HPDE6-E6E7 (cell line): ENCODE data around the gene SUGP2.
"Not testable (repeated sequence)": the region's sequence is repeated elsewhere in the genome, so short reads cannot be mapped to it uniquely, and the experiment has no call there.

Source experiments
- DNase-seq: peaks from one replicate; pipeline ENCODE4 v3.0.0; 2011; ENCODE audit warnings: missing footprints; ENCODE audit errors: extremely low spot score

SUGP2 gene

DNA sequence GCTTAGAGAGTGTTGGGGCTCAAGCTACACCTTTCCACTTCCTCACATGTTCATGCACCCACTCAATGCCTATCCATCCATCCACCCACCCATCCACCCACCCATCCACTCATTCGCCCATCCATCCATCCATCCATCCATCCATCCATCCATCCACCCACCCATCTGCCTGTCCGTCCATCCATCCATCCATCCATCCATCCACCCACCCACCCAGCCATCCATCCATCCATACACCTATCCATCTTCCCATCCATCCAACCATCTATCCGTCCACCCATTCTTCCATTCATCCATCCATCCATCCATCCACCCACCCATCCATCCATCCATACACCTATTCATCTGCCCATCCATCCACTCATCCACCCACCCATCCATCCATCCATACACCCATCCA, 79.2 kb downstream of the SUGP2 start:
- DNase-seq, result no peak

DNA sequence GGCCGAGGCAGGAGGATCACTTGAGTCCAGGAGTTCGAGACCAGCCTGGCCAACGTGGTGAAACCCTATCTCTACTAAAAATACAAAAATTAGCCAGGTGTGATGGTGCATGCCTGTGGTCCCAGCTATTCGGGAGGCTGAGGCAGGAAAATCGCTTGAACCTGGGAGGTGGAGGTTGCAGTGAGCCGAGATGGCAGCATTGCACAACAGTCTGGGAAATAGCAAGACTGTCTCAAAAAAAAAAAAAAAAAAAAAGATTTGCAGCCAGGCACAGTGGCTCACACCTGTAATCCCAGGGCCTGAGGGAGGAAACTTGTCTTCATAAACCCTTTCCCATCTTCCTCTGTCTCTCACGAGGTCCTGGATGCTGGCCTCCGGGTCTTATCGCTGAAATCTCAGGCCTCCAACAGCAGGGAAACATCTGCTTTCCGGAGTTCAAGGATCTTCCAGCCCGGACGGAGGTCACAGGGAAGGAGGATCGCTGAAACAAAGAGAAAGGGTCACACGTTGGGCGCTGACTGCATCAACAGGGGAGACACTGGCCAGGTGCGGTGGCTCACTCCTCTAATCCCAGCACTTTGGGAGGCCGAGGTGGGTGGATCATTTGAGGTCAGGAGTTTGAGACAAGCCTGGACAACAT, 80.8 kb downstream of the SUGP2 start:
- DNase-seq, result not testable (repeated sequence)

DNA sequence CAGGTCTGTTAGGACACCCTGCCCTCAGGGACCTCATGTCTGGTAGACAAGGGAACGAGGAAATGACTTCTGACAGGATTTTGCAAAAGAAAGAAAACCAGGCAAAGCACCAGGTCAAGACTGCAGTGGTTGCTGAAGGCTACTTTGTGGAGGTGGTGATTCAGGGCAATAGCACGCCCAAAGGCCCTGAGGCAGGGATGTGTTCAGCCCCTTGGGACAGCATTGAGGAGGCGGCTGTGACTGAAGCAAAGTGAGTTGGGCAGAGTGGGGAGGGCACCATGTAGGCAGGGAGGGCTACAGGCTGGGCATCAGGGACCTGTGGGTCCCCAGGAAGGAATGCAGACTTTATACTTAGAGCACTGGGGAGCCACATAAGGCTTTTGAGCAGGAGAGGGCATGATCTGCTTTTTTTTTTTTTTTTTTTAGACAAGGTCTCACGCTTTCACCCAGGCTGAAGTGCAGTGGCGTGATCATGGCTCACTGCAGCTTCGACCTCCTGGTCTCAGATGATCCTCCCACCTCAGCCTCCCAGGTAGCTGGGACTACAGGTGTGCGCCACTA, 81.5 kb downstream of the SUGP2 start:
- DNase-seq, result peak; percentile 93

DNA sequence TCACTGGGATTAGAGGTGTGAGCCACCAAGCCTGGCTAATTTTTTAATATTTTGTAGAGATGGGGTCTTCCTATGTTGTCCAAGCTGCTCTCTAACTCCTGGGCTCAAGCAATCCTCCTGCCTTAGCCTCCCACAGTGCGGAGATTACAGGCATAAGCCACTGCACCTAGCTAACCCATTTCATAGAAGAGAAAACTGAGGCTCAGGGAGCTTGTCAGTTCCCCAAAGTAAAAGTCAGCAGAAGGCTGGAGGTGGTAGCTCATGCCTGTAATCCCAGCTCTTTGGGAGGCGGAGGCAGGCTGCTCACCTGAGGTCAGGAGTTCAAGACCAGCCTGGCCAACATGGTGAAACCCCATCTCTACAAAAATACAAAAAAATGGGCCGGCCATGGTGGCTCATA, 83.5 kb downstream of the SUGP2 start:
- no peak for DNase-seq

DNA sequence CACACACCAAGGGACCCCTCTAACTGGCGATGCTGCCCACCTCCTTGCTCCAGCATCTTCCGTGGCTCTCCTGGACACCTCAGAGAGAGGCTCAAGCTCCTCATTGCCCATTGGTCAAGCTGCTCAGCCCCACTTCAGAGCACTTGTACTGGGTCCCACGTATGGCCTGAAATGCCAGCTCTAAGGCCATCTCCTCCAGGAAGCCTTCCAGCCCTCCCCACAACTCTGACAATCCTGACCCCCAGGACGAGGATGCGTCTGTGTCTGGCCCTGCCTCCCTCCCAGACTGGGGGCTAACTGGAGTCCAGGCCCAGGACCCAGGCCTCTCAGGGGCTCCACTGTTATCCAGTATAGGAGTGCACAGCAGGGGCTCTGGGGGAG, 84.4 kb downstream of the SUGP2 start:
- no peak for DNase-seq

DNA sequence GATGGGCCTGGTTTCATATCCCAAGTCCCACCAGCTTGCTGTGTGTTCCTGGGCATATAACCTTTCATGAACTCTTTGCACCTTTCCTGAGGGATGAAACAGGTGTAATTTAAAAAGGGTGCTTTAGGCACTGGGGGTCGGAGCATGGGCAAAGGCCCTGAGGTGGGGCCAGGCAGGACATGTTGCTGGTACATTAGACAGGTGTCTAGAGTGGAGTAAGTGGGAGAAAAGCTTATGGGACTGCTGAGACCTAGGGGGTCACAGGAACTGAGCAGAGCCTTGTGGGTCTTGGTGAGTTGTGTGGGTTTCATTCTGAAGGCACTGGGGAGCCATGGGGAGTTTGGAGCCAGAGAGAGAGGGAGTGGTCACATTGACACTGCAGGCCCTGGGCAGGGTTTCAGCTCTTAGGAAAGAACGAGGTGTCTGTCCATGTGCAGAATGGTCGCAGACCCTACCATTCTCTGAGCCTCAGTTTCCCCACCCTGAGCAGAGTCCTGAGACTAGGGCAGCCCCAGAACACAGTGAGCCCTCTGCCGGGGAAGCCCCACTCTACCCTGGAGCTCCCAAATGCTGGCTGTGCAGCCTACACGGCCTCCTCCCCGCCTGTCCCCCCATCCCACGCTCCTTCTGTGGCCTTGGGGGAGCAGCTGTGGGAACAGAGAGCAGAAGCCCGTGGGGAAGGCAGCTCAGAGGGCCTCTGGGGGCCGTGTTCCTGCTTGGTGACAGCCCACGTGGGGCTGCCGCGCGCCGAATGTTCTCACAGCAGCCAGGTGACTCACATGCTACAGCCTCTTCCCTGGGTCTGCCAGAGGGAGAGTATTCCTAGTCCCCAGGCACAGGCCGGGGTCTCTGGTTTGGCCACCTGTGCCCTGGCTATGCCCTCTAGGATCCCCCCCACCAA, 85.0 kb downstream of the SUGP2 start:
- no peak for DNase-seq

DNA sequence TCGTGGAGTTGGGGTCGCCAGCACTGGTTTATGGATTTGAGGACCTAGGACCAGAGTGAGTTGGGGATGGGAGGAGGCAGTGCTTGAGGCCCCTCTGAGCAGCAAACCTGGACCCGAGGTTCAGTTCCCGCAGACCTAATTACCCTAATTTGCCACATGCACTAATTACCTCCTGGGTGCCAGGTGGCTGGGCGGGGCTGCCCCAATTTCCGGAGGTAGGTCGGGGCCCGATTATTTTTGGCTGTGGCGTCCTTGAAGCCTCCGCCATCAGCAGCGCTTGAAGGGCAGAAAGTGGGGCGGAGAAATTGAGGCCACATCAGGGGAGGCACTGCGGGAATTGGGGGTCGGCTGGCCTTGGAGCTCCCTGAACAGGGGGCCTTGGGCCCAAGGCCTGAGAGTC, 86.4 kb downstream of the SUGP2 start:
- DNase-seq, result no peak

DNA sequence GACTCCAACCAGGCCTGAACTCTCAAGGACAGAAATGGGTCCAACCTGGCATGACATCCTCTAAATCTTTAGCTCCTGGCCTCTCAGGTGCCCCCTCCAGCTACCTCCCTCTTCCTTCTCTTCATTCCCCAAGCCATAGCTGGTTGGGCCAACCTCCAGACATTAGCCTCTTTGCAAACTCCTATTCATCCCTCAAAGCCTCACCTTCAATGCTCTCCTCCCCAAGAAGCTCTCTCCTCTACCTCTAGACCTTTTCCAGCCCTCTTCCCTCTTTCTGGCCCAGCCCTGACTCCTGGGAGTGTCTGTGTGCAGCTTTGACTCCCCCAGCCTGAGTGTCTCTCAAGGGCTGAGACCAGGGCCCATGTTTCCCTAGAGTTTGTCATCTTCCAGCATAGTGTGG, 87.0 kb downstream of the SUGP2 start:
- DNase-seq, result no peak

DNA sequence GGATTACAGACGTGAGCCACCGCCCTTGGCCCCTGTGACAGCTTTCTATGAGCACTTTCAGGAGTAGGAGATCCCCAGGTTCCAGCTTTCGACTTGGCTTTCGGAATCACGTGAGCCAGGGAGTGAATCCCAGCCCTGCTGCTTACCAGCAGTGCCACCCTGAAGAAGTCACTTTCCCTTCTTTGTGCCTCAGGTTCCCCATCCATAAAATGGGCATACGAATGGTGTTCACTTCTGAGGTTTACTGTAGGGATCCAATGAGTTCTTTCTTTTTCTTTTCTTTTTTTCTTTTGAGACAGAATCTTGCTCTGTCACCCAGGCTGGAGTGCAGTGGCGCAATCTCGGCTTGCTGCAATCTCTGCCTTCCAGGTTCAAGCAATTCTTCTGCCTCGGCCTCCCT, 88.0 kb downstream of the SUGP2 start:
- no peak for DNase-seq

DNA sequence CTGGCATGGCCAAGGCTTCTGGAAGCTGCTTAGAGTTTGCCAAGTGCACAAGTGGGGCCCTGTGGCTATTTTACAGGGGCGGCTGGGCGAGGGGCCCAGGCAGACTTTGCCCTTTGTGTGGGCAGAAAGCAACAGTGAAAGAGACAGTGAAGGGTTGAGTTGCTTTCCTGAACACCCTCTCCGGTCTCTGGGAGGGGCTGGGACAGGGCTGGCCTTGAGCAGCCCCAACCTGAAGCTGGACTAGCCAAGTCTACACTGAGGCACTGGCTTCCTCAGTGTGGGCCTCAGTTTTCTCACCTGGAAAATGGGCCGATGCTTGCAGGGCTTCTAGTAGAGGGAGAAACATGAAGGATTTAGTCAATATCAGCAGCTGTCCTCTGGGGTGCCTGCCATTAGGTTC, 89.9 kb downstream of the SUGP2 start:
- no peak for DNase-seq

DNA sequence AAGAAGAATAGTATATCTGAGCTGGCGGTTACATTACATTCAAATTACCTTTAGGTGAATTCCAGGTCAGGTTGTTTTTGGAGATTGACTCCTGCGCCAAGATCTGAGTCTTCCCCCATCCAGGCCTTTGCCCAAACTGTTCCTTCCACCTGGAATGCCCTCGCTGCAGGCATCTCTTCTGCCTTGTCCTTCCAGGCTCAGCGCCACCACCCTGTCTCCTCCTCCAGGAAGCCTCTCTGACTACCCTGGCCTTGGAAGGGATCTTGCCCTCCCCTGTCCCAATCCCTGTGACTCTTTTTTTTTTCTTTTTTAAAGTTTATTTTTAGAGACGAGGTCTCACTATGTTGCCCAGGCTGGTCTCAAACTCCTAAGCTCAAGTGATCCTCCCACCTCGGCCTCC, 90.6 kb downstream of the SUGP2 start:
- no peak for DNase-seq

DNA sequence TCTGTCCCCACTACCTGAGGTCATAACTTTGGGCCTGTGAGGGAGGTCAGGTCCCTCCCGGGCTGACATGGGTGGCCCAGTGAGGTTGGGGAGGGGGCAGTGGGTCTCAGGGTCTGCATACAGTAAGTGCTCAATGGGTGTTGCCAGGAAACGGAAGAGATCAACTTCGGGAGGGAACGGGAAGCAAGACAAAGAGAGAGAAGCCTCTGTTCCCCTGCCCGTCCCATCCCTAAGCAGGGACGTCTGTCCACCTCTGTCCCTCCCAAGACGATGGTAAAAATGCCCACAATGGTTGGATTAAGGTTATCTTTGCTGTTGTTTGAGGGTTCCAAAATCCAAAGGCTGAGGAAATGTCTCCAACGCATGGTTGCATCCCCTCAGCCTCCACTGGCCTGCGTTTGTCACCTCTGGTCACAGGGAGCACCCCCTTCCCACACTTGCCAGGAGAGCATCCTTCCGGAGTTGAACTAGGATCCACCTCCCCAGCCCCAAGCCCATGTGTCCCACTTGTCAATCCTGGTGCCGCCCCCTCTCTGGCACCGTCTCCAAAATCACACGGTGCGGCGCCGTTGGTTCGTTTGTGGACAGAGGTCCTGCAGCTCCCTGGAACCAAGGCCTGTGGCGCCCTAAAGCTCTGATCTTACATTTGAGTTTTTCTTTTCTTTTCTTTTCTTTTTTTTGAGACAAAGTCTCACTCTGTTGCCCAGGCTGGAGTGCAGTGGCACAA, 91.5 kb downstream of the SUGP2 start:
- DNase-seq, result no peak
